ENCODE results near the gene CMTM1.
"Not testable (repeated sequence)": the region's sequence is repeated elsewhere in the genome, so short reads cannot be mapped to it uniquely, and the experiment has no call there.

The CMTM1 gene

GRCh38 chr16:66621973-66622372 is 55.7 kb downstream of the CMTM1 start:
- in situ Hi-C loops (cut with HindIII; ENCODE audit: low pct_ligation_motif_present, low pct_unique_long_range_greater_than_20kb, low sequenced_read_pairs) = no loop called here
- no peak for DNase-seq

- no peak for DNase-seq
- in situ Hi-C loops (cut with HindIII; ENCODE audit: low pct_ligation_motif_present, low pct_unique_long_range_greater_than_20kb, low sequenced_read_pairs) = no loop called here
These were observed 56.6 kb downstream of the CMTM1 start for GRCh38 chr16:66622863-66623262.

- no peak for DNase-seq
- in situ Hi-C loops (cut with HindIII; ENCODE audit: low pct_ligation_motif_present, low pct_unique_long_range_greater_than_20kb, low sequenced_read_pairs) = no loop called here
These were observed 57.5 kb downstream of the CMTM1 start for GRCh38 chr16:66623755-66624154.

- in situ Hi-C loops (cut with HindIII; ENCODE audit: low pct_ligation_motif_present, low pct_unique_long_range_greater_than_20kb, low sequenced_read_pairs); DNase-seq: not testable (repeated sequence)
These were observed 61.6 kb downstream of the CMTM1 start for GRCh38 chr16:66627611-66628378.
